T-helper 1 cell treated with Interleukin-12 subunit alpha and Interleukin-12 subunit beta and Interleukin-4 antibody, amounts not matched to agents 30 μg/mL and 1 μg/mL, for 36 hours (primary cell): ENCODE data around the gene MCM5.
"Not testable (repeated sequence)": the region's sequence is repeated elsewhere in the genome, so short reads cannot be mapped to it uniquely, and the experiment has no call there.

Experiments used
- H3K27ac Mint-ChIP-seq: one replicate; pipeline ENCODE4 v1.8.0; 2021; ENCODE audit warnings: mild to moderate bottlenecking, mixed read lengths
- H3K27me3 Mint-ChIP-seq: one replicate; pipeline ENCODE4 v1.8.0; 2021; ENCODE audit warnings: low read depth, mixed read lengths
- H3K36me3 Mint-ChIP-seq: one replicate; pipeline ENCODE4 v1.8.0; 2021; ENCODE audit warnings: low read depth, mixed read lengths
- H3K4me1 Mint-ChIP-seq: one replicate; pipeline ENCODE4 v1.8.0; 2021; ENCODE audit warnings: low read depth, mixed read lengths
- H3K4me3 Mint-ChIP-seq: one replicate; pipeline ENCODE4 v1.8.0; 2021; ENCODE audit warnings: mild to moderate bottlenecking, moderate library complexity, mixed read lengths
- H3K9me3 Mint-ChIP-seq: one replicate; pipeline ENCODE4 v1.8.0; 2021; ENCODE audit warnings: mixed read lengths

The MCM5 gene

GRCh38 chr22:35470903-35471321 lies 71.0 kb downstream of the MCM5 start:
- peaks cover 4% of the 10 kb centered on the region for H3K9me3 Mint-ChIP-seq
- H3K27ac Mint-ChIP-seq = no peak overlapping the region
- no peaks in the 10 kb centered on the region for H3K27me3 Mint-ChIP-seq
- H3K4me1 Mint-ChIP-seq = no peaks in the 10 kb centered on the region
- peaks cover 6% of the 10 kb centered on the region for H3K36me3 Mint-ChIP-seq
- H3K4me3 Mint-ChIP-seq = no peak overlapping the region

GRCh38 chr22:35471566-35471965 lies 71.6 kb downstream of the MCM5 start:
- not testable (repeated sequence) for H3K27ac Mint-ChIP-seq, H3K4me3 Mint-ChIP-seq, H3K4me1 Mint-ChIP-seq, H3K9me3 Mint-ChIP-seq, H3K27me3 Mint-ChIP-seq, H3K36me3 Mint-ChIP-seq

- Mint-ChIP-seq H3K27me3 (peaks cover under 1% of the 10 kb centered on the region), H3K36me3 (peaks cover 6% of the 10 kb centered on the region)
Observed at GRCh38 chr22:35472488-35472887, 72.5 kb downstream of the MCM5 start.

GRCh38 chr22:35473971-35474370 lies 74.0 kb downstream of the MCM5 start:
- H3K9me3 Mint-ChIP-seq = peaks cover 4% of the 10 kb centered on the region

More at GRCh38 chr22:35472488-35472887, 72.5 kb downstream of the MCM5 start:
- H3K9me3 Mint-ChIP-seq = peaks cover 4% of the 10 kb centered on the region
- H3K4me1 Mint-ChIP-seq = no peaks in the 10 kb centered on the region
- no peak overlapping the region for H3K27ac Mint-ChIP-seq
- no peak overlapping the region for H3K4me3 Mint-ChIP-seq

More at GRCh38 chr22:35473971-35474370, 74.0 kb downstream of the MCM5 start:
- Mint-ChIP-seq H3K4me3 (no peak overlapping the region), H3K36me3 (peaks cover 6% of the 10 kb centered on the region), H3K27ac (no peak overlapping the region), H3K4me1 (no peaks in the 10 kb centered on the region), H3K27me3 (peaks cover 6% of the 10 kb centered on the region)
